H1 (cell line): ENCODE measurements around the gene DUSP7. TPM values are rescaled to one million over a fixed set of nuclear protein-coding genes. Genes with fewer than 3 reads are reported as not detected.

ENCODE experiments used
- TAF7 ChIP-seq: optimal IDR thresholded peaks from 2 replicates; pipeline ENCODE3; 2011; ENCODE audit warnings: low read depth, mild to moderate bottlenecking, inconsistent platforms, low read length, moderate library complexity, borderline replicate concordance
- polyA plus RNA-seq, 7 experiments: library from polyadenylated mRNA; depleted of rRNA in 3 of 7; stranded (reverse) in 5 of 7; unstranded in 2 of 7; fragments of >200 nt in 5 of 7; fragments of 200-250 nt in 2 of 7; gene quantifications; 1 replicate in 5 of 7; 2 replicates in 1 of 7; 4 replicates in 1 of 7; pipeline versions ENCODE4 v1.2.1 to v1.2.3, GENCODE V29; 2011 to 2013; ENCODE audit warnings: missing spikeins in 2 of 7, mixed read lengths in 2 of 7
- total RNA-seq: library from RNA; stranded (reverse); fragmentation: NEBNext Ultra II Directional; extraction: Animal tissue kit (Norgen Biotek cat#: 25700); gene quantifications from 2 replicates; pipeline ENCODE4 v1.2.1, GENCODE V29; 2021

DUSP7 gene
- total and polyA plus RNA-seq, 2 of the 8 experiments (the other 6 are each of a cell fraction or from before 2014, with no cell fraction given) = 19.4 to 24.9 TPM

DNA sequence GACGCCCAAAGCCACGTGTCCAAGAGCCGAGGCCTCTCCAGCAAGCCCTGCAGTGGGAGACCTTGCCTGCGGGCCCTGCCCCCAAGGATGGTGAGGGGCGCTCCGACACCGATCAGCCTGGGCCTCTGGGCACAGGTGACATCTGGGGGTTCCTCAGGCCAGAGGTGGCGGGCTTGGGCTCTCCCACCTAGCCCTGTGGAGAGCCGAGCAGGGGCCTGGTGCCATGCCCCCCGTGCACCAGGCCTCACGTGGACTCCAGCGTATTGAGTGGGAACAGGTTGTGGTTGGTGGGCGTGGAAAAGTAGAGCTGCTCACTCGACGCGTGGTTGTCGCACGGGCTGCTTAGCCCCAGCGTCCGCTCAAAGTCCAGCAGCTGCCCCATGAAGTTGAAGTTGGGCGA, 5.8 kb downstream of the DUSP7 start (continued):
- no peak for TF ChIP-seq TAF7
